Suprapubic skin (tissue), 4 donors: ENCODE data around the gene PAK5.

ENCODE experiments used
- POLR2A ChIP-seq, 2 donors: fragments of 450-650 bp; IDR thresholded peaks; one replicate each; pipeline ENCODE4 v1.6.1; 2017; ENCODE audit warnings: antibody characterized with exemption in 2 of 2, mild to moderate bottlenecking in 2 of 2, moderate library complexity in 2 of 2
- POLR2AphosphoS5 ChIP-seq, 3 donors: sonication (generic); formaldehyde crosslinking; IDR thresholded peaks; one replicate each; pipeline ENCODE4 v1.6.1; 2017; ENCODE audit warnings: antibody characterized with exemption in 3 of 3
- TF ChIP-seq, protein P1 (sequence below), 2 donors: fragments of 200-600 bp in 1 of 2; fragments of 450-650 bp in 1 of 2; sonication (generic) in 1 of 2; IDR thresholded peaks; one replicate each; pipeline ENCODE4 v1.5.1; 2016 to 2019; ENCODE audit warnings: antibody characterized with exemption in 2 of 2, mild to moderate bottlenecking in 1 of 2, moderate library complexity in 1 of 2

DNA sequence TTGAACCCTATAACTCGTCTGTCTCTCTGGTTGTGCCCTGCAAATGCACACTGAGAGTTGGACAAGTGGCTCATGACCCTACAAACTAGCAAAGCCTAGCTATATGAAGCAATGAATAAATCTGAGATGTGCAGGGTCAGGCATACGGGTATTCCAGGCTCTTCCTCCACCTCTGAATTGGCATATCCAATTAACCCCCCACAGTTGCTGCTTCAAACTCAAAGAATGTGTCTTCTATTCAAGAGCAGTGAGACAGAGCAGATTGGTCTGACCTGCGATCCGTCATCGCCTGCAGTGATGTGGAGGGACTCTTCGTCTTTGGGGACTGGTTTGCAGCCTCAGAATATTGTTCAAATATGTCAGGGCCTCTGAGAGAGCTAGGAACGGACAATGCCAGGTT, 264.7 kb downstream of the PAK5 start:
- TF ChIP-seq, protein P1, sequence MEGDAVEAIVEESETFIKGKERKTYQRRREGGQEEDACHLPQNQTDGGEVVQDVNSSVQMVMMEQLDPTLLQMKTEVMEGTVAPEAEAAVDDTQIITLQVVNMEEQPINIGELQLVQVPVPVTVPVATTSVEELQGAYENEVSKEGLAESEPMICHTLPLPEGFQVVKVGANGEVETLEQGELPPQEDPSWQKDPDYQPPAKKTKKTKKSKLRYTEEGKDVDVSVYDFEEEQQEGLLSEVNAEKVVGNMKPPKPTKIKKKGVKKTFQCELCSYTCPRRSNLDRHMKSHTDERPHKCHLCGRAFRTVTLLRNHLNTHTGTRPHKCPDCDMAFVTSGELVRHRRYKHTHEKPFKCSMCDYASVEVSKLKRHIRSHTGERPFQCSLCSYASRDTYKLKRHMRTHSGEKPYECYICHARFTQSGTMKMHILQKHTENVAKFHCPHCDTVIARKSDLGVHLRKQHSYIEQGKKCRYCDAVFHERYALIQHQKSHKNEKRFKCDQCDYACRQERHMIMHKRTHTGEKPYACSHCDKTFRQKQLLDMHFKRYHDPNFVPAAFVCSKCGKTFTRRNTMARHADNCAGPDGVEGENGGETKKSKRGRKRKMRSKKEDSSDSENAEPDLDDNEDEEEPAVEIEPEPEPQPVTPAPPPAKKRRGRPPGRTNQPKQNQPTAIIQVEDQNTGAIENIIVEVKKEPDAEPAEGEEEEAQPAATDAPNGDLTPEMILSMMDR (IDR thresholded peaks at IDR 0.05) = no peak
- TF ChIP-seq POLR2A (IDR thresholded peaks at IDR 0.05) (no peak), POLR2AphosphoS5 (IDR thresholded peaks at IDR 0.05) (no peak)
